ENCODE measurements around the gene NCBP3.

The NCBP3 gene

GRCh38 chr17:3777366-3778120 is 68.5 kb downstream of the NCBP3 start:
- Histone ChIP-seq H3K79me2 (no peaks in the 10 kb centered on the region), H3K27ac (no peak overlapping the region), H2AFZ (no peak overlapping the region), H3K9me3 (ENCODE audit: control insufficient read depth, low read length) (no peaks in the 10 kb centered on the region), H3K36me3 (ENCODE audit: control insufficient read depth, insufficient read depth, low read length) (no peaks in the 10 kb centered on the region), H3K9ac (no peak overlapping the region), H3K4me3 (ENCODE audit: low read depth, low read length) (no peak overlapping the region), H3K4me1 (no peaks in the 10 kb centered on the region), H3K4me2 (ENCODE audit: low read length) (no peak overlapping the region), H3K27me3 (ENCODE audit: control insufficient read depth, insufficient read depth, low read length) (no peaks in the 10 kb centered on the region)
- no peak for TF ChIP-seq CTCF (IDR thresholded peaks at IDR 0.05)

- H3K4me2 ChIP-seq (ENCODE audit: low read length) = no peak overlapping the region
- no peak for TF ChIP-seq CTCF (IDR thresholded peaks at IDR 0.05)
- no peaks in the 10 kb centered on the region for H3K27me3 ChIP-seq (ENCODE audit: control insufficient read depth, insufficient read depth, low read length)
- H3K9me3 ChIP-seq (ENCODE audit: control insufficient read depth, low read length) = no peaks in the 10 kb centered on the region
- no peaks in the 10 kb centered on the region for H3K4me1 ChIP-seq
- H3K27ac ChIP-seq = no peak overlapping the region
- no peak overlapping the region for H2AFZ ChIP-seq
- no peak overlapping the region for H3K4me3 ChIP-seq (ENCODE audit: low read depth, low read length)
- H3K79me2 ChIP-seq = no peaks in the 10 kb centered on the region
- no peak overlapping the region for H3K9ac ChIP-seq
- no peaks in the 10 kb centered on the region for H3K36me3 ChIP-seq (ENCODE audit: control insufficient read depth, insufficient read depth, low read length)
Measured at GRCh38 chr17:3773966-3774365, 72.1 kb downstream of the NCBP3 start.

GRCh38 chr17:3773511-3773910 is 72.5 kb downstream of the NCBP3 start:
- H3K4me2 ChIP-seq (ENCODE audit: low read length) = no peak overlapping the region
- H3K27ac ChIP-seq = no peak overlapping the region
- no peak overlapping the region for H3K9ac ChIP-seq
- no peaks in the 10 kb centered on the region for H3K79me2 ChIP-seq
- H3K4me3 ChIP-seq (ENCODE audit: low read depth, low read length) = no peak overlapping the region
- no peaks in the 10 kb centered on the region for H3K4me1 ChIP-seq
- no peaks in the 10 kb centered on the region for H3K27me3 ChIP-seq (ENCODE audit: control insufficient read depth, insufficient read depth, low read length)
- no peaks in the 10 kb centered on the region for H3K36me3 ChIP-seq (ENCODE audit: control insufficient read depth, insufficient read depth, low read length)
- H3K9me3 ChIP-seq (ENCODE audit: control insufficient read depth, low read length) = no peaks in the 10 kb centered on the region
- no peak for TF ChIP-seq CTCF (IDR thresholded peaks at IDR 0.05)
- no peak overlapping the region for H2AFZ ChIP-seq

- H3K27ac ChIP-seq = no peak overlapping the region
- no peak overlapping the region for H2AFZ ChIP-seq
- H3K36me3 ChIP-seq (ENCODE audit: control insufficient read depth, insufficient read depth, low read length) = no peaks in the 10 kb centered on the region
- no peaks in the 10 kb centered on the region for H3K9me3 ChIP-seq (ENCODE audit: control insufficient read depth, low read length)
- no peak overlapping the region for H3K9ac ChIP-seq
- no peak overlapping the region for H3K4me3 ChIP-seq (ENCODE audit: low read depth, low read length)
- TF ChIP-seq CTCF (IDR thresholded peaks at IDR 0.05) = no peak
- no peaks in the 10 kb centered on the region for H3K4me1 ChIP-seq
- no peaks in the 10 kb centered on the region for H3K27me3 ChIP-seq (ENCODE audit: control insufficient read depth, insufficient read depth, low read length)
- no peak overlapping the region for H3K4me2 ChIP-seq (ENCODE audit: low read length)
- H3K79me2 ChIP-seq = no peaks in the 10 kb centered on the region
Measured at GRCh38 chr17:3772764-3773163, 73.3 kb downstream of the NCBP3 start.

- no peak overlapping the region for H3K27ac ChIP-seq
- TF ChIP-seq CTCF (IDR thresholded peaks at IDR 0.05) = no peak
Measured at GRCh38 chr17:3771140-3771539, 74.9 kb downstream of the NCBP3 start.

More at GRCh38 chr17:3771140-3771539, 74.9 kb downstream of the NCBP3 start:
- Histone ChIP-seq H2AFZ (no peak overlapping the region), H3K4me2 (ENCODE audit: low read length) (no peak overlapping the region), H3K27me3 (ENCODE audit: control insufficient read depth, insufficient read depth, low read length) (no peaks in the 10 kb centered on the region), H3K4me3 (ENCODE audit: low read depth, low read length) (no peak overlapping the region), H3K9ac (no peak overlapping the region), H3K79me2 (no peaks in the 10 kb centered on the region), H3K36me3 (ENCODE audit: control insufficient read depth, insufficient read depth, low read length) (no peaks in the 10 kb centered on the region), H3K9me3 (ENCODE audit: control insufficient read depth, low read length) (no peaks in the 10 kb centered on the region), H3K4me1 (no peaks in the 10 kb centered on the region)
